ENCODE measurements around the gene ERFL.

GRCh38 chr19:41879080-41879479 is 49.2 kb downstream of the ERFL start:
- TF ChIP-seq POLR2A (IDR thresholded peaks at IDR 0.05) (no peak), CTCF (IDR thresholded peaks at IDR 0.05) (no peak)

Measured in Peyer's patch (tissue), 4 donors.